Peyer's patch (tissue), 4 donors: ENCODE measurements around the gene SMYD3.

ENCODE experiments used
- POLR2A ChIP-seq, 2 donors: fragments of 450-650 bp; IDR thresholded peaks; one replicate each; pipeline ENCODE4 v1.5.1; 2017; ENCODE audit warnings: antibody characterized with exemption in 2 of 2, mild to moderate bottlenecking in 2 of 2, moderate library complexity in 2 of 2
- TF ChIP-seq, protein P1 (sequence below), 6 experiments: fragments of 450-650 bp in 4 of 6; fragments of 200-600 bp in 2 of 6; sonication (generic) in 1 of 6; IDR thresholded peaks; one replicate each; pipeline ENCODE4 v1.5.1; 2017 to 2019; ENCODE audit warnings: antibody characterized with exemption in 6 of 6, mild to moderate bottlenecking in 3 of 6, moderate library complexity in 1 of 6

DNA sequence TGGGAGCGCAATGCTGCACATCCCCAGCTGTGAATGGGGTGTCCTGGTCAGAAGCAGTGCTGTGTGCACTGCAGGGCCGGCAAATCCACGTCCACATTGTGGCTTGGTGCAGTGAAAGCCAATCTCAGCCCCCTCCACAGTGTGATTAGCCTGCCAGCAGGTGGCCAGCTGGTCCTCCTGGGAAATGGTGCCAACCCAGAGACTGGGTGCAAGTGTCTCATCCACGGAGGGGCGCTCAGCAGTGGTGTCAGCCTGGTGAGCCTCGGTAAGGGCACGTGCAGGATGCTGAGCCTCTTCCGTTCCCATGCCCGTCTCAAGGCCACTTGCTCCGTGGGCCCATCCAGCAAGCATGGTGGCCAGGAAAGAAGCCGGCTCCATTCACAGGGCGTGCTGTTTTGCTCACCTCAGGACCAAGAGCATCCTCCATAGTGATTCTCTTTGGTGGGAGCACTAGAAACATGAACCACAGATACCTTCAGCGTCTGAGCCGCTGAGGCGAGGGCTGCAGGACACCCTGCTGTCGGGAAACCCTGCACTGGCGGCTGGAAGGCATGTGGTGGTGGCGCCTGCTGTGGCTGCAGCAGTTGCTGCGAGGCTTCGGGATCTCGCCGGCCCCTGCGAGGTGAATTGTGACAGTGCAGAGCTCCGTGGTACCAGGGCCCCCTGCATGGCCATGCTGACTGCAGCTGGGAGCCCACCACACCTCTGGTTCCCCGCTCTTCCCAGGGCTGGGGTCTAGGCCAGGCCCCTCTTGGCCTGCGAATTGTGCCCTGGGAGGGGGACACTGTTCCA is 2.0 kb upstream of the SMYD3 start:
- no peak for TF ChIP-seq POLR2A (IDR thresholded peaks at IDR 0.05)
- TF ChIP-seq, protein P1, sequence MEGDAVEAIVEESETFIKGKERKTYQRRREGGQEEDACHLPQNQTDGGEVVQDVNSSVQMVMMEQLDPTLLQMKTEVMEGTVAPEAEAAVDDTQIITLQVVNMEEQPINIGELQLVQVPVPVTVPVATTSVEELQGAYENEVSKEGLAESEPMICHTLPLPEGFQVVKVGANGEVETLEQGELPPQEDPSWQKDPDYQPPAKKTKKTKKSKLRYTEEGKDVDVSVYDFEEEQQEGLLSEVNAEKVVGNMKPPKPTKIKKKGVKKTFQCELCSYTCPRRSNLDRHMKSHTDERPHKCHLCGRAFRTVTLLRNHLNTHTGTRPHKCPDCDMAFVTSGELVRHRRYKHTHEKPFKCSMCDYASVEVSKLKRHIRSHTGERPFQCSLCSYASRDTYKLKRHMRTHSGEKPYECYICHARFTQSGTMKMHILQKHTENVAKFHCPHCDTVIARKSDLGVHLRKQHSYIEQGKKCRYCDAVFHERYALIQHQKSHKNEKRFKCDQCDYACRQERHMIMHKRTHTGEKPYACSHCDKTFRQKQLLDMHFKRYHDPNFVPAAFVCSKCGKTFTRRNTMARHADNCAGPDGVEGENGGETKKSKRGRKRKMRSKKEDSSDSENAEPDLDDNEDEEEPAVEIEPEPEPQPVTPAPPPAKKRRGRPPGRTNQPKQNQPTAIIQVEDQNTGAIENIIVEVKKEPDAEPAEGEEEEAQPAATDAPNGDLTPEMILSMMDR (IDR thresholded peaks at IDR 0.05), result no peak
